Measurements from ENCODE around the gene ZNF433.
A peak's percentile ranks its signal among the peaks of the same experiment; 100 is the strongest.
"Not testable (repeated sequence)": the region's sequence is repeated elsewhere in the genome, so short reads cannot be mapped to it uniquely, and the experiment has no call there.

The ZNF433 gene

DNA sequence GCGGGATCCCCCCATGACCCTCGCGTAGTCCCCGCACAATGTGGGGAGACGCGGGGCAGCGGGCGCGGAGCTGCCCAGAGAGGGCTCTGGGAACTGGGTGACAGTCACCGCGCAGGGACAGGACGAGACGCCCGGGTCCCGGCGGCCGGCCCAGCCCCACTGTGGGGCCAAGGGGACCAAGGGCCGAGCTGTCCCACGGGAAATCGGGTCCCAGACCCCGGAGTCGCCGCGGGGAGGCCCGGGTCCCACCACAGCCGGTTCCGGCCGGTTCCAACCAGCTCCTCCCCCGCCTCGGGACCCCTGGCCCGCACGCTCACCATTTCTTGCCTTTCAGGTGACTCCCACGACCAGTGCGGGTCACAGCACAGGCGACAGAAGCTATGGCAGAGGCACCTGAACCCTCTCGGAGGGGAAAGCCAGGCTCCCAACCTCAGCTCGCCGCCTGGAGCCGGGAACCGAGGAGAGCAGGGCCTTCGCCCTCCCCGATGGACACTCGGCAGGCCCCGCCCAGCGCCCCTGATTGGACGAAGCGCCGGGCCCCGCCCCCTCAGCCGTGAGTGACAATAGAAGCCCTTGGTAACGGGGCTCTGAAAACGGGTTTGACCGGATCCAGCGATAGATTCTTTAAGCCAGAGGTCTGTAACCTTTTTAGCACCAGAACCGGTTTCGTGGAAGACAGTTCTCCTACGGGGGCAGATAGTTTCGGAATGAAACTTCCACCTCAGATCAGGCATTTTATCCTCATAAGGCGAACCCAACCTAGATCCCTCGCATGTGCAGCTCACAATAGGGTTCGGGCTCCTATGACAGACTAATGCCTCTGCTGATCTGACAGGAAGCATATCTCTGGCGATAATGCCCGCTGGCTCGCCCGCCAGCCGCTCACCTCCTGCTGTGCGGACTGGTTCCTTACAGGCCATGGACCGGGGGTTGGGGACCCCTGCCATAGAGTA is at the start of gene ZNF433:
Gene ZNF433 (minus strand): TSS at position 460 of the 953 bp plus-strand sequence. CDS start 140 bp downstream, at position 320.
- DNase-seq: peak; percentile 59 to 72

- DNase-seq: not testable (repeated sequence)
Measured at GRCh38 chr19:12083336-12083735, 47.9 kb upstream of the ZNF433 start.

DNA sequence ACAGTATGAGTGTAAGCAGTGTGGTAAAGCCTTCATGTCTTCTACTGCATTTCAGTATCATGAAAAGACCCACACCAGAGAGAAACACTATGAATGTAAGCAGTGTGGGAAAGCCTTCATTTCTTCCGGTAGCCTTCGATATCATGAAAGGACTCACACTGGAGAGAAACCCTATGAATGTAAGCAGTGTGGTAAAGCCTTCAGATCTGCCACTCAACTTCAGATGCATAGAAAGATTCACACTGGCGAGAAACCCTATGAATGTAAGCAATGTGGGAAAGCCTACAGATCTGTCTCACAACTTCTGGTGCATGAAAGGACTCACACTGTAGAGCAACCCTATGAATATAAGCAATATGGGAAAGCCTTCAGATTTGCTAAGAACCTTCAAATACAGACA is 41.9 kb upstream of the ZNF433 start:
- DNase-seq: no peak

DNA sequence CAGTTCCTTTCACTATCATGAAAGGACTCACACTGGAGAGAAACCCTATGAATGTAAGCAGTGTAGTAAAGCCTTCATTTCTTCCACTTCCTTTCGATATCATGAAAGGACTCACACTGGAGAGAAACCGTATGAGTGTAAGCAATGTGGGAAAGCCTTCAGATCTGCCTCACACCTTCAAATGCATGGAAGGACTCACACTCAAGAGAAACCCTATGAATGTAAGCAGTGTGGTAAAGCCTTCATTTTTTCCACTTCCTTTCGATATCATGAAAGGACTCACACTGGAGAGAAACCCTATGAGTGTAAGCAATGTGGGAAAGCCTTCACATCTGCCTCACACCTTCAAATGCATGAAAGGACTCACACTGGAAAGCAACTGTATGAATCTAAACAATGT is 40.9 kb upstream of the ZNF433 start:
- DNase-seq: not testable (repeated sequence)

DNA sequence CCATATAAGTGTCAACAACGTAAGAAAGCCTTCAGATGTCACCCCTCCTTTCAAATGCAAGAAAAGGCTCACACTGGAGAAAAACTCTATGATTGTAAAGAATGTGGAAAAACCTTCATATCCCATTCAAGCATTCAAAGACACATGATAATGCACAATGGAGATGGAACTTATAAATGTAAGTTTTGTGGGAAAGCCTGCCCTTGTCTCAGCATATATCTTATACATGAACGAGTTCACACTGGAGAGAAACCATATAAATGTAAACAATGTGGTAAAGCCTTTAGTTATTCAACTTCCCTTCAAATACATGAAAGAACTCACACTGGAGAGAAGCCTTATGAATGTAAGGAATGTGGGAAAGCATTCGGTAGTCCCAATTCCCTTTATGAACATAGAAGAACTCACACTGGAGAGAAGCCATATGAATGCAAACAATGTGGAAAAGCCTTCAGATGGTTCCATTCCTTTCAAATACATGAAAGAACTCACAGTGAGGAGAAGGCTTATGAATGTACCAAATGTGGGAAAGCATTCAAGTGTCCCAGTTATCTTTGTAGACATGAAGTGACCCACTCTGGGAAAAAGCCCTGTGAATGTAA is 40.2 kb upstream of the ZNF433 start:
- DNase-seq: no peak

DNA sequence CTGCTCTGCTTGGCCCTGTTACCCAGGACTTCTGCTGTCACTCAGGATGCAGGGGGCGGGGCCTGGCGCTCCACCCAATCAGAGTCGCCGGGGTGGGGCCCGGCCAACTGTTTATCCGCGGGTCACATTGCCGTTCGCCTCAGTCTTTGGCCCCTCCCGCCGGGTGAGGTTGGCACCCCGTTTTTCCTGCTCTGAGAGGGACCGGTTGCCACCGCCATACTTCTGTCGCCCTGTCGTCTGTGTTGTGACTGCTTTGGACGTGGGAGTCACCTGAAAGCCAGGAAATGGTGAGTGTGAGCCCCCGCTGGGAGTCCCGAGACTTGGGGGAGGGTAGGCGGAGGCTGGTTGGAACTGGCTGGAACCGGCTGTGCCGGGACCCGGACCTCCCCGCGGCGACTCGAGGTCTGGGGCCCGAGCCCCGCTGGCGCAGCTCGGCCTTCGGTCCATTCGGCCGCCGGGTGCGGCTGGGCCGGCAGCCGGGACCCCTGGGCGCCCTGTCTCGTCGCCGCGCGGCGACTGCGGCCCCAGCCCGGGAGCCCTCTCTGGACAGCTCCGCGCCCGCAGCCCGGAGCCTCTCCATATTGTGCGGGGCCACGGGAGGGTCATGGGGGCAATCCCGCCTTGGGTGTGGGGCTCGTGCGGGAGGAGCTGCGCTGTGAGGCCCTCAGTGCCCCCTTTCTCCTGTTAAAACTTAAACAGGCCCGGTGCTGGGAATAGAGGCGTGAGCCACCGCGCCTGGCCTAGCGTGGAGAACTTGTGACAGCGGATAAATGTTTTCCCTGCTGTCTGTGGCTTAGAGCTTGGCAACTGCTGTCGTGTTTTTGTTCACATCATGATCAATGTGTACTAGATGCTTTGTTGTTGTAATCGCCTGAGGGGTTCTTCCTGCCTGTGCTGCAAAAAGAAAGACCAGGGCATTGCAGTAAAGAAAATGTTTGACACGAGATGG is 29.4 kb upstream of the ZNF433 start, which contains the start of gene ZNF844:
Gene ZNF844 (plus strand): TSS at position 142 of the 949 bp plus-strand sequence. CDS start 143 bp downstream, at position 285.
- peak; percentile 77 to 87 for DNase-seq

DNA sequence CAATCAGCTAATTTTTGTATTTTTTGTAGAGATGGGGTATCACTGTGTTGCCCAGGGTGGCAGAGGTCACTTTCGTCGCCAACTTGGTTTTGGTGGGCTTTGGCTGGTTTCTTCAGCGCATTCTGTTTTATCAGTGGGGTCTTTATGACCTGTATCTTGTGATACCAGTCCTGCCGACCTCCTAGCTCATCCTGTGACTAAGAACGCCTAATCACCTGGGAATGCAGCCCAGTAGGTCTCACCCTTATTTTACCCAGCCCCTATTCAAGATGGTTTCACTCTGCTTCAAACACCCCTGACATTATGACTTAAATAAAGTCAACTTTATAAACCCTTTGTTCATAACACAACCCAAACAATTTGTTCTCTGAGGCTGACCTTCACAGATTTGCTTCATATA is 20.3 kb upstream of the ZNF433 start:
- no peak for DNase-seq

DNA sequence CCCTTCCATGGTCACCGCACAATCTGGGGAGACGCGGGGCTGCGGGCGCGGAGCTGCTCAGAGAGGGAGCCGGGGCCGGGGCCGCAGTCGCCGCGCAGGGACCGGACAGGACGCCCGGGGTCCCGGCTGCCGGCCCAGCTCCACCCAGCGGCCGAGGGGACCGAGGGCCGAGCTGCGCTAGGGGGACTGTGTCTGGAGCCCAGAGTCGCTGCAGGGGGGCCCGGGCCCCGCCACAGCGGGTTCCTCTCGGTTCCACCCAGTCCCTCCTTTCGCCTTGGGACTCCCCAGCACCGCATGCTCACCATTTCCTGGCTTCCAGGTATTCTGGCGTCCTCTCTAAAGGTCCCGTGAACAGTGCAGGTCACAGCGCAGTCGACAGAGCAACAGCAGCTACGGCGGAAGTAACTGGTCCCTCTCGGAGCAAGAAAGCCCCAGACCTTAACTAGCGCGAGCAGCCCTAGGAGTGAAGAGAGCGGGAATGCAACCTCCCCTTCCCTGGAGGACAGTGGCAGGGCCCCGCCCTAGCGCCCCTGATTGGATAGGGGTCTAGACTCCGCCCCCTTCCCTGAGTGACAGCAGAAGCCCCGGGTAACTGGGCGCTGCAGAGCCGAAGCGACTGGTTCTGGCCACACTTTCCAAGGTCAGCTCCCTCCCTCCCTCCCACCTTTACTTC is 17.2 kb upstream of the ZNF433 start, which contains the start of gene ZNF878:
Gene ZNF878 (minus strand): TSS at position 465 of the 673 bp plus-strand sequence. CDS start 160 bp downstream, at position 305.
- DNase-seq: peak; percentile 55 to 59

GRCh38 chr19:12052091-12052496 is 16.6 kb upstream of the ZNF433 start:
- no peak for DNase-seq

GRCh38 chr19:12047868-12048267 is 12.4 kb upstream of the ZNF433 start:
- no peak for DNase-seq

- DNase-seq: no peak
Measured at GRCh38 chr19:12043752-12044422, 8.4 kb upstream of the ZNF433 start.

DNA sequence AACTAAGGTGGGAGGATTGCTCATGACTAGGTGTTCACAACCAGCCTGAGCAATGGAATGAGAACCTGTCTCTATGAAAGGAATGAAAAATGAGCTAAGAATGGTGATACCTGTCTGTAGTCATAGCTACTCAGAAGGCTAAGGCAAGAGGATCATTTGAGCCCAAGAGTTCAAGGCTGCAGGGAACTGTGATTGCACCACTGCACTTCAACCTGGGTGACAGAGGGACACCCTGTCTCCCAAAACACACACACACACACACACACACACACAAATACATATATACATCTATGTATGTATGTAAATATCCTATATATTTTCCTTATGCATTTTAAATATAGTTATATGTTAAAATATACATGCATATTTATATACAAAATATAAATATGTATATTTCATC is 7.4 kb upstream of the ZNF433 start:
- DNase-seq: no peak

- no peak for DNase-seq
Measured at GRCh38 chr19:12034620-12035019, 859 bp downstream of the ZNF433 start.

- DNase-seq: no peak
Measured at GRCh38 chr19:12034198-12034597, 1.3 kb downstream of the ZNF433 start.

GRCh38 chr19:12015753-12016116 is 19.7 kb downstream of the ZNF433 start:
- no peak for DNase-seq

DNA sequence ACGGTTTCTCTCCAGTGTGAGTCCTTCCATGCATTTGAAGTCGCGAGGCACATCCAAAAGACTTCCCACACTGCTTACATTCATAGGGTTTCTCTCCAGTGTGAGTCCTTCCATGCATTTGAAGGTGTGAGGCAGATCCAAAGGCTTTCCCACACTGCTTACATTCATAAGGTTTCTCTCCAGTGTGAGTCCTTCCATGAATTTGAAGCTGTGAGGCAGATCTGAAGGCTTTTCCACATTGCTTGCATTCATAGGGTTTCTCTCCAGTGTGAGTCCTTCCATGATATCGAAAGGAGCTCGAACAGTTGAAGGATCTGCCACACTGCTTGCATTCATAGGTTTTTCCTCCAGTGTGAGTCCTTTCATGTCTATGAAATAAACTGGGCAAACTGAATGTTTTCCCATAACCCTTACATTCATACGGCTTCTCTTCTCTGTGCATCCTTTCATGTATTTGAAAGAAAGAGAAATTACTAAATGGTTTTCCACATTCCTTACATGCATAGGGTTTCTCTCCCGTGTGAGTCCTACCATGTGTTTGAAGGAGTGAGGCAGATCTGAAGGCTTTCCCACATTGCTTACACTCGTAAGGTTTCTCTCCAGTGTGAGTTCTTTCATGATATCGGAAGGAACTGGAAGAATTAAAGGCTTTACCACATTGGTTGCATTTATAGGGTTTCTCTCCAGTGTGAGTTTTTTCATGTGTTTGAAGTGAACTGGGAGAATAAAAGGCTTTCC is 20.3 kb downstream of the ZNF433 start:
- no peak for DNase-seq

GRCh38 chr19:12000152-12000981 is 35.1 kb downstream of the ZNF433 start:
- no peak for DNase-seq

DNA sequence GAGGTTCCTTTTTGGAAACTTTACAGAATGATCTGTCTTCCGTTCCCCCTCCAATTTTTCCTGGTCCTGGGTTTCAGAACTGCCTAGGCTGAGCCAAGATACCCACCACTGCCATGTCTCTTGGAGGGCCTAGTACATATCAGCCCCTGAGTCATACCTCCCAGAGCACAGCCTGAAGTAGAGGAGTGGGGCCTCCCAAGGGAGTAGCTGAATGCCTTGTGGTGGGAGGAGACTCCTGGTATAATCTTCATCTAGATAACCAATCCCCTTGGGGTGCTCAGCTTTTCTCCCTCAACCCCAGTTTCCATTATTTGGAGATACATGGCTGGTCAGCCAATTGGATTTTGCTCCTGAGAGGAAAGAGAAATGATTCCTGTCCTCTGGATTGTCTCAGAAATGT is 40.3 kb downstream of the ZNF433 start:
- no peak for DNase-seq

GRCh38 chr19:11991921-11992320 is 43.6 kb downstream of the ZNF433 start:
- not testable (repeated sequence) for DNase-seq

- DNase-seq: no peak
Measured at GRCh38 chr19:11989112-11989456, 46.4 kb downstream of the ZNF433 start.
